Stimulated activated CD8-positive, alpha-beta memory T cell treated with anti-CD3 and anti-CD28 coated beads, Interleukin-12 subunit alpha, Interleukin-12 subunit beta, amount 100 ng/mL, for 4 hours (primary cell): ENCODE results near the gene KRCC1.
"Not testable (repeated sequence)": the region's sequence is repeated elsewhere in the genome, so short reads cannot be mapped to it uniquely, and the experiment has no call there.

ENCODE experiments used
- DNase-seq: peaks from one replicate; pipeline ENCODE4 v3.0.0-alpha.2; 2020; ENCODE audit warnings: low read depth

Gene KRCC1

DNA sequence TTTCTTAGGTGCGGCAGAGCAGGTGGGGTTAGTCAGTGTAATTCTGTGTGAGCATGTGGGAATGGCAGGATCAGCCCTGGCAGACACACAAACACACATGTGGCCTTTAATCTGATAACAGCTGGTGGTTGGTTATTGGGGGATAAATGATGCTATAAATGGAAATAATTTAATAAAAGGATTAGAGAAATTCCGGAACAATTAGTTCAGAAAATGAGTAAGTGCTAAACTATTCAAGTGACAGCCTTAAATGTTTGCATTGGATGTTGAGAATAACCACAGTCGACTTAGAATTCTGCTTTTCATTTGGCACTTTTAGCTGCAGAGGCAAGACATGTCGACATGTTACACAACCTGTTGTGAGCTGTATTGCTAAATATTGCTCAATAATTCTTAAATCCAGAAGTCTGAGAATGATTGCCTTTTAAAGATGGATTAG is 19.3 kb upstream of the KRCC1 start:
- no peak for DNase-seq

GRCh38 chr2:88074150-88074549 is 18.6 kb upstream of the KRCC1 start:
- DNase-seq: no peak

- no peak for DNase-seq
Observed at GRCh38 chr2:88071365-88071764, 15.8 kb upstream of the KRCC1 start.

DNA sequence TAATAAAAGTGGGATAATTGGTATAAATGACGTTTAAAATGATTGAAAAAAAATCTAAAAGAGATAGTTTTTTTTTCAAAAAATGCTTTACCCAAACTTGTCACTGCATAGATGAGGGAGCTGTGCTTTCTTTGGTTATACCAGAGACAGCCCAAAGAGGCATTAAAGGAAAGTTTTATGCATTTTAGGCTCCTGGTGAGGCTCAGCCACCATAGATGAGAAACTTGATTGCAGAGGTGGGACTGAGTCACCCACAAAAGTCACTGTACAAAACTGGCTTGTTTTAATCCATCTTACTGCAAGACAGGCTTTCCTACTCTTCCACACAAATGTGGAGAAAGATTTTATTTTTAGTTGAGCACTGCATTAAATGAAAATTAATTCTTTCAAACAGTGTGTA is 14.5 kb upstream of the KRCC1 start:
- no peak for DNase-seq

- DNase-seq: no peak
Observed at GRCh38 chr2:88069117-88069516, 13.5 kb upstream of the KRCC1 start.

DNA sequence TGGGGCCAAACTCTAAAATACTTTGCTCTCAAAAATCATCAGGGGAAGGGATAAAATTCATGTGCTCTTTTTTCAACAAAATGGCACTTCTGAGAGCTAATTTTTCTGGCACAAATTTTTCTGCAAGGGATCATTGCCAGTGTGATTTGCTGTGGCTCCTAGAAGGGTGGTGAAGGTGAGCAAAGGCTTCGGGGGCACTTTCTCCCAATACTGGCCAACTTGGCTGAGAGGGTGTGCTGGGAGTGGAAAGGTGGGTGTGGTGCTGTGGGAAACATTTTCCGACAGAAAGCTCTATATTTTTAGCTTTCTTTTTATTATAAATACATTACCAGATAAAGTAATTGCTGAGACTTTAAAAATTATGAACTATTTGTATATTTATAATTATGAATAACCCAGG is 12.5 kb upstream of the KRCC1 start:
- no peak for DNase-seq

GRCh38 chr2:88067598-88067997 is 12.0 kb upstream of the KRCC1 start, which contains the start of gene SMYD1:
Gene SMYD1 (plus strand): TSS chr2:88067825. CDS start chr2:88067865, 40 bp downstream.
- no peak for DNase-seq

GRCh38 chr2:88067189-88067588 is 11.6 kb upstream of the KRCC1 start:
- no peak for DNase-seq

DNA sequence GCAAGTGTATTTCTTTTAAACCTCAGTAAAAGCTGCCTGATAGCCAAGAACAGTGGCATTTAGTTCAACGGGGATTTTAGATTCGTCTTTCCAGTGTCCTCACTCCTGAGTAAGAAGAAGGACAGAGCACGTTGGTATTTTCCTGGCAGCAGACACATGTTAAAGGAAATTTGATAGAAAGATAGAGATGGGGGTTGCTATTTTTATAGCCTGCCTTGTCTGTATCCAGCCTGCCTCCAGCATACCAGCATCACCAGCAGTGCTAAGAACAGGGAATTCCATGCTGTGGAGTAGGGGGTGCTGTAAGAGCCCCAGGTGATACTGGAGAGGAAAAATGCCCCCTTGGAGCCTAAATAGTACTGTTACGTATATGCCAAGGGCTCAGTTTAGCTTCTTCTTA is 11.0 kb upstream of the KRCC1 start:
- no peak for DNase-seq

GRCh38 chr2:88061295-88061694 is 5.7 kb upstream of the KRCC1 start:
- DNase-seq: no peak

- no peak for DNase-seq
Observed at GRCh38 chr2:88060907-88061275, 5.3 kb upstream of the KRCC1 start.

- no peak for DNase-seq
Observed at GRCh38 chr2:88059979-88060906, 4.7 kb upstream of the KRCC1 start.

GRCh38 chr2:88058191-88058590 is 2.6 kb upstream of the KRCC1 start:
- DNase-seq: no peak

DNA sequence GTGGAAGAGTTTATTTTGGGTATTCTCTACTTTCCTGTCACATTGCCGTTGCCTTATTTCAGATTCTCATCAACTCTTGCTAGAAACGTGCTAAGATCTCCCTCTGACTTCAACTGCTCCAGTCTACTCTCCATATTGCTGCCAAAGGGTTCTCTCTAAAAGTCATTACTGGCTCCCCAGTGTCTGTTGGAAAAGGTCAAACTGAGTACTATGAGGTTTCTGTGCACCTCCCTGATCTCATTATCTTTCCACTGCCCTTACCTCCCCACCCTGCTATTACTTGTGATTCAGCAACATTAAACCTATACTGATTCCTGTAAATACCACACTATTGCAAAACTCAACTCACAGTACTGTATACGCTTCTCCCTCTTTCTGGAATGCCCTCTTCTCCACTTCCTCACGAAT is 1.9 kb upstream of the KRCC1 start:
- no peak for DNase-seq

DNA sequence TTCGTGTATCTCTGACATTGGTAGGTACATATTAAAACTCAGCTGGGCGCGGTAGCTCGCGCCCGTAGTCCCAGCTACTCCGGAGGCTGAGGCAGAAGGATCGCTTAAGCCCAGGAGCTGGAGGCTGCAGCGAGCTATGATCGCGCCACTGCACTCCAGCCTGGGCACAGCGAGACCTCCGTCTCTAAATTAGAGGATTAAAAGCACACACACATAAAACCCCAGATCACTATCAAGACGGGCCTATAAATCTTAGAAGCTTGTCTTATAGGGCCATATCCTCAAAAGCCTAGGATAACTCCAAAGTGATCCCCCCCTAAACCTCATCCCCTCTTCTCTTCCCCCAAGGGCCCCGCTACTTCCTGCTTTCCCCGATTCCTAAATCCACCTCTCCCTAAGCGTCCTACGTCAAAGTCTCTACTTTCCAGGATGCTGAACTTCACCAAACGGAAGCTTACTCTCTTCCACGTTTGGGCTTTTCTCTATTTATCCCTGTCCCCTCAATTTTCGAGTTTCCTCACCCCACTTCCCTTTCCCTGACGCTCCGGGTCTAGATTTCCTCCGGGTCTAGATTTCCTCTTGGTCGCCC is 707 bp downstream of the KRCC1 start:
- no peak for DNase-seq

- DNase-seq: no peak
Observed at GRCh38 chr2:88053934-88054781, 1.4 kb downstream of the KRCC1 start.

- no peak for DNase-seq
Observed at GRCh38 chr2:88053296-88053695, 2.3 kb downstream of the KRCC1 start.

DNA sequence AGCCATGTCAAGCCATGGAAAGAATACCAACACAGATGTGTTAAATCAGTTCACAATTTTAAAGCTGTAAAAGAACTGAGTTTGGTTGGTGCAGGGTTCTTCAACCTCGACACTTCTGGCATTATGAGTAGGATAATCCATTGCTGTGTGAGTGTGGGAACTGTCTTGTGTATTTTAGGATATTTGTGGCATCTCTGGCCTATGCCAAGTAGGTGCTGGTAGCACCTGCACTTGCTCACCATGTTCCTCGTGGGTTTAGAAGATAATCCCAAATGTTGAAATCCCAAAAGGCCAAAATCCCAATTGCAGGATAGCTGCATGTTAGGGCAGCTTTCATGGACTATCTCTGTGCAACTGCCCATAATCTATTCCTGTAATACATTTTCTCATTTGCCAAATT is 3.8 kb downstream of the KRCC1 start:
- no peak for DNase-seq

DNA sequence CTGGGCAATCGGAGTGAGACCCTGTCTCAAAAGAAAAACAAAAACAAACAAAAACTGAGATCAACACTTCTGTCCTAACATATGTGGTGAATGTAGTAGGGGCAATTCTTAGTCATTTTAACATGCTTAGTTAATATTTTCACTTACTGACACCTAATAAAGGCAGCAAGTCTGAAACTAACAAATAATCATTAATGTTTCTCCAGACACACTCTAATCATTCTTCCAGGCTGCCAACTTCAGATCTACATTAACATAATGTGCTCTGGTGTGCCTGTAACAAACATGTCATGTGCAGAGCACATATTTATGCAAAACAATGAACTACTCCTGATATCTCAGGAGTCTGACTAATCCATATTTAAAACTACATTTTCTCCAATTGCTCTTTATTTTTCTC is 6.0 kb downstream of the KRCC1 start:
- no peak for DNase-seq

DNA sequence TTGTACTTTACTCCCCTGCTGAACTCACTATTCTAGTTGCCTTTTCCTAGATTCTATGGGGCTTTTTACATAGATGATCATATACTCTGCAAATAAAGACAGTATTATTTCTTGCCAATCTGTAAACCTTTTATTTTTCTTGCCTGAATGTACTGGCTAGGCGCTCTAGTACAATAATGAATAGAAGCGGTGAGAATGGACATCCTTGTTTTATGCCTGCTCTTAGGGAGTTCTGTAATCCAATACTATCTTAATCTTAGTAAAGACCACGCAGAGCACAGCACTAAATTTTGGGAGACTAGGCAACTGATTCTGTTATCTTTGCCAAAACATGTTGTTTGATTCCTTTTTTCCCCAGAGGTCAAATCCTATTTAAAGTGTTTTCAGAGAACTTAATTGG is 7.0 kb downstream of the KRCC1 start:
- no peak for DNase-seq

DNA sequence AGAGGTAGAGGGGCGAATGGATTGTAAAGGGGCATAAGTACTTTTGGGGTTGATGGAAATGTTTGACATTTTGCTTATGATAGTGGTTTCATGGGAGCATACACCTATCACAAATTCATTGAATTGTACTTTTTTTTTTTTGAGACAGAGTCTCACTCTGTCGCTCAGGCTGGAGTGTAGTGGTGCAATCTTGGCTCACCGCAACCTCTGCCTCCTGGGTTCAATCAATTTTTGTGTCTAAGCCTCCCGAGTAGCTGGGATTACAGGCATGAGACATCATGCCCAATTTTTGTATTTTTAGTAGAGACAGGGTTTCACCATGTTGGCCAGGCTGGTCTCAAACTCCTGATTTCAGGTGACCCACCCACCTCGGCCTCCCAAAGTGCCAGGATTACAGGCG is 10.0 kb downstream of the KRCC1 start:
- DNase-seq: not testable (repeated sequence)

DNA sequence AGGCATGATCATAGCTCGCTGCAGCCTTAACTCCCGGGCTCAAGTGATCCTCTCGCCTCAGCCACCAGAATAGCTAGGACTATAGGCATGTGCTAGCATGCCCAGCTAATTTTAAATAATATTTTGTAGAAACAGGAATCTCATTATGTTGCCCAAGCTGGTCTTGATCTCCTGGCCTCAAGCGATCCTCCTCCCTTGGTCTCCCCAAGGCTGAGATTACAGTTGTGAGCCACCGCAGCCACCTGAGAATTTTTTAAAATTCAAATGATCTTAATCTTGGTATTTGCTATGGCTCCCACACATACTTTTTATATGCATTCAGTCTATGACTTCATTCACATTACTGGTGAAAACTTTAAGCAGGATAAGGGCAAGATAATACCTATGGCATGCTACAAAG is 13.1 kb downstream of the KRCC1 start:
- no peak for DNase-seq
